Adrenal gland (tissue), 5 donors: Measurements from ENCODE around the gene PIEZO1.

Experiments
- POLR2A ChIP-seq, 2 donors: fragments of 450-650 bp; IDR thresholded peaks; one replicate each; pipeline ENCODE4 v1.6.1; 2017; ENCODE audit warnings: antibody characterized with exemption in 2 of 2, mild to moderate bottlenecking in 2 of 2, moderate library complexity in 1 of 2
- TF ChIP-seq, protein P1 (sequence below), 6 experiments: fragments of 450-650 bp in 4 of 6; fragments of 200-600 bp in 2 of 6; sonication (generic) in 1 of 6; IDR thresholded peaks; 1 replicate in 5 of 6; 2 replicates in 1 of 6; pipeline versions ENCODE4 v1.5.1 to v1.8.0; 2016 to 2021; ENCODE audit warnings: antibody characterized with exemption in 6 of 6, mild to moderate bottlenecking in 2 of 6, moderate library complexity in 1 of 6
- donor health status: DM: no; HTN: no; CAD: no.

DNA sequence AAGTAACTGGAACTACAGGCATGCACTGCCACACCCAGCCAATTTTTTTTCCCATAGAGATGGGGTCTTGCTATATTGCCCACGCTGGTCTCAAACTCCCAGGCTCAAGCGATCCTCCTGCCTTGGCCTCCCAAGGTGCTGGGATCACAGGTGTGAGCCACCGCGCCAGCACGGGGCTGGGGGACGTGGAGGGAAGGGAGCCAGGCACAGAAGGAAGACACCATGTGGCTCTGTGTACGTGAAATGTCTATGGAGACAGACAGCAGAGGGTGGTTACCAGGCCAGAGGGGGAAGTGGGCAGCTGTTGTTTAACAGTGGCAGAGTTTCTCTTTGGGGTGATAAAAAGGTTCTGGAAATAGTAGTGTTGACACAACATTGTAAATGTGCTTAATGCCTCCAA lies 4.6 kb upstream of the PIEZO1 start:
- TF ChIP-seq, protein P1, sequence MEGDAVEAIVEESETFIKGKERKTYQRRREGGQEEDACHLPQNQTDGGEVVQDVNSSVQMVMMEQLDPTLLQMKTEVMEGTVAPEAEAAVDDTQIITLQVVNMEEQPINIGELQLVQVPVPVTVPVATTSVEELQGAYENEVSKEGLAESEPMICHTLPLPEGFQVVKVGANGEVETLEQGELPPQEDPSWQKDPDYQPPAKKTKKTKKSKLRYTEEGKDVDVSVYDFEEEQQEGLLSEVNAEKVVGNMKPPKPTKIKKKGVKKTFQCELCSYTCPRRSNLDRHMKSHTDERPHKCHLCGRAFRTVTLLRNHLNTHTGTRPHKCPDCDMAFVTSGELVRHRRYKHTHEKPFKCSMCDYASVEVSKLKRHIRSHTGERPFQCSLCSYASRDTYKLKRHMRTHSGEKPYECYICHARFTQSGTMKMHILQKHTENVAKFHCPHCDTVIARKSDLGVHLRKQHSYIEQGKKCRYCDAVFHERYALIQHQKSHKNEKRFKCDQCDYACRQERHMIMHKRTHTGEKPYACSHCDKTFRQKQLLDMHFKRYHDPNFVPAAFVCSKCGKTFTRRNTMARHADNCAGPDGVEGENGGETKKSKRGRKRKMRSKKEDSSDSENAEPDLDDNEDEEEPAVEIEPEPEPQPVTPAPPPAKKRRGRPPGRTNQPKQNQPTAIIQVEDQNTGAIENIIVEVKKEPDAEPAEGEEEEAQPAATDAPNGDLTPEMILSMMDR (IDR thresholded peaks at IDR 0.05), result no peak
- TF ChIP-seq POLR2A (IDR thresholded peaks at IDR 0.05), result no peak
